ENCODE results near the gene RPL27A. TPM values are rescaled to one million over a fixed set of nuclear protein-coding genes. Genes with fewer than 3 reads are reported as not detected.

RPL27A gene
- total RNA-seq, 1 experiment from 2014 or later, result 1,103 TPM

GRCh38 chr11:8707541-8708191 is 25.1 kb downstream of the RPL27A start:
- ChIA-PET CTCF (interaction anchor here (0.5 to 1.1 kb wide), 2 partner anchors 39 to 91 kb away, joined by 3 to 4 read pairs; no protein-coding TSS in a partner anchor), POLR2A (interaction anchor here (0.7 to 1.8 kb wide), 3 partner anchors 9 to 103 kb away, joined by 6 to 7 read pairs (median 6); partner anchors contain the start of genes RPL27A and TRIM66)
- Mint-ChIP-seq H3K27ac (no peak overlapping the region), H3K27me3 (ENCODE audit: low read depth) (no peaks in the 10 kb centered on the region), H3K36me3 (peaks cover 9% of the 10 kb centered on the region), H3K4me3 (no peak overlapping the region), H3K4me1 (peaks cover 24% of the 10 kb centered on the region), H3K9me3 (no peaks in the 10 kb centered on the region)
- no peak for ATAC-seq
- TF ChIP-seq USF2 (CRISPR knock-in tag; IDR thresholded peaks at IDR 0.05) (0 out of 2 replicates have a peak, but pooled peaks have one; percentile 9), ZNF138 (CRISPR knock-in tag; conservative IDR thresholded peaks at IDR 0.05) (no peak)
- DNase-seq (ENCODE audit: low spot score), result no peak

GRCh38 chr11:8709002-8709672 is 26.5 kb downstream of the RPL27A start:
- no peaks in the 10 kb centered on the region for H3K27me3 Mint-ChIP-seq (ENCODE audit: low read depth)
- H3K9me3 Mint-ChIP-seq, result no peaks in the 10 kb centered on the region
- H3K27ac Mint-ChIP-seq, result peak overlapping the region; percentile 48
- no peak overlapping the region for H3K4me3 Mint-ChIP-seq
- ChIA-PET CTCF (no interaction called here), POLR2A (interaction anchor here (1.0 to 1.8 kb wide), 4 partner anchors 13 to 102 kb away, joined by 3 to 7 read pairs (median 5); partner anchors contain the start of genes RPL27A and TRIM66)
- H3K4me1 Mint-ChIP-seq, result peaks cover 18% of the 10 kb centered on the region
- H3K36me3 Mint-ChIP-seq, result peaks cover 9% of the 10 kb centered on the region
- ATAC-seq (peak; percentile 76), DNase-seq (ENCODE audit: low spot score) (peak; percentile 40)
- TF ChIP-seq HMGXB4 (CRISPR knock-in tag; IDR thresholded peaks at IDR 0.05), result no peak
- no peak for TF ChIP-seq OVOL2 (CRISPR knock-in tag; IDR thresholded peaks at IDR 0.05; ENCODE audit: borderline replicate concordance)
- TF ChIP-seq ETV6 (CRISPR knock-in tag; IDR thresholded peaks at IDR 0.05), result no peak
- no peak for TF ChIP-seq ZNF219 (CRISPR knock-in tag; IDR thresholded peaks at IDR 0.05; ENCODE audit: borderline replicate concordance)
- TF ChIP-seq SOX15 (CRISPR knock-in tag; IDR thresholded peaks at IDR 0.05), result no peak
- TF ChIP-seq PRRX2 (CRISPR knock-in tag; IDR thresholded peaks at IDR 0.05), result no peak
- TF ChIP-seq SMAD3 (CRISPR knock-in tag; IDR thresholded peaks at IDR 0.05; ENCODE audit: borderline replicate concordance), result no peak
- no peak for TF ChIP-seq ZNF671 (CRISPR knock-in tag; IDR thresholded peaks at IDR 0.05)
- no peak for TF ChIP-seq ZBTB43 (CRISPR knock-in tag; IDR thresholded peaks at IDR 0.05)
- no peak for TF ChIP-seq E2F5 (CRISPR knock-in tag; IDR thresholded peaks at IDR 0.05)
- no peak for TF ChIP-seq ERG (CRISPR knock-in tag; IDR thresholded peaks at IDR 0.05)
- TF ChIP-seq NFATC4 (CRISPR knock-in tag; IDR thresholded peaks at IDR 0.05), result no peak

- H3K36me3 Mint-ChIP-seq, result peaks cover 12% of the 10 kb centered on the region
- POLR2A ChIA-PET, result interaction anchor here (1.3 to 1.8 kb wide), 2 partner anchors 13 to 27 kb away, joined by 3 to 7 read pairs; partner anchors contain the start of genes RPL27A and TRIM66
- TF ChIP-seq MAX (CRISPR knock-in tag; IDR thresholded peaks at IDR 0.05), result no peak
- no peak for TF ChIP-seq ETV6 (CRISPR knock-in tag; IDR thresholded peaks at IDR 0.05)
- TF ChIP-seq AR (CRISPR knock-in tag; IDR thresholded peaks at IDR 0.05), result no peak
- no peak for TF ChIP-seq E2F1 (CRISPR knock-in tag; IDR thresholded peaks at IDR 0.05)
These were observed 27.2 kb downstream of the RPL27A start for GRCh38 chr11:8709777-8710176.

More at GRCh38 chr11:8709777-8710176, 27.2 kb downstream of the RPL27A start:
- Mint-ChIP-seq H3K27ac (peak overlapping the region; percentile 48), H3K4me3 (no peak overlapping the region), H3K4me1 (peaks cover 17% of the 10 kb centered on the region), H3K27me3 (ENCODE audit: low read depth) (no peaks in the 10 kb centered on the region), H3K9me3 (no peaks in the 10 kb centered on the region)
- DNase-seq (ENCODE audit: low spot score), result no peak
- CTCF ChIA-PET, result no interaction called here
- no peak for ATAC-seq
